ENCODE measurements around the gene GARS1. TPM values are rescaled to one million over a fixed set of nuclear protein-coding genes. Genes with fewer than 3 reads are reported as not detected.
A peak's percentile ranks its signal among the peaks of the same experiment; 100 is the strongest.
"Not testable (repeated sequence)": the region's sequence is repeated elsewhere in the genome, so short reads cannot be mapped to it uniquely, and the experiment has no call there.

GARS1 gene
- total RNA-seq, 4 donors from 2014 or later, result 79.2 to 125 (median 97.3) TPM

- TF ChIP-seq POLR2A (IDR thresholded peaks at IDR 0.05), result no peak
- no peak for TF ChIP-seq CTCF (IDR thresholded peaks at IDR 0.05)
- H3K4me1 ChIP-seq, result peaks cover 0 to 45% (median 14%) of the 10 kb centered on the region in 3 donors
- 70 to 88% methylated on average over 8 of the region's 8 CpGs for WGBS, 2 donors
- no peaks in the 10 kb centered on the region for H3K27me3 ChIP-seq
- peak overlapping the region in 1 of 4 donors; percentile 46 for H3K27ac ChIP-seq
- DNase-seq, result no peak
- H3K4me3 ChIP-seq, result no peak overlapping the region
- H3K9me3 ChIP-seq, result no peaks in the 10 kb centered on the region
- H3K36me3 ChIP-seq, result peaks cover 0 to 54% (median 0%) of the 10 kb centered on the region in 3 donors
- intact Hi-C loops (cut with DNase I), result loop anchor here (10.0 kb wide), 1 partner anchor 398 kb away; no protein-coding TSS in a partner anchor
Observed at GRCh38 chr7:30562909-30563308, 31.8 kb upstream of the GARS1 start.

GRCh38 chr7:30563326-30563942 lies 31.2 kb upstream of the GARS1 start:
- no peak overlapping the region for H3K4me3 ChIP-seq
- no peaks in the 10 kb centered on the region for H3K9me3 ChIP-seq
- no peak for DNase-seq
- TF ChIP-seq CTCF (IDR thresholded peaks at IDR 0.05) (no peak), POLR2A (IDR thresholded peaks at IDR 0.05) (no peak)
- H3K4me1 ChIP-seq, result peaks cover 0 to 45% (median 14%) of the 10 kb centered on the region in 3 donors
- WGBS, 2 donors, result 63 to 72% methylated on average over 15 of the region's 18 CpGs
- H3K36me3 ChIP-seq, result peaks cover 0 to 60% (median 0%) of the 10 kb centered on the region in 3 donors
- intact Hi-C loops (cut with DNase I), result loop anchor here (10.0 kb wide), 1 partner anchor 399 kb away; no protein-coding TSS in a partner anchor
- peak overlapping the region in 1 of 4 donors; percentile 46 for H3K27ac ChIP-seq
- no peaks in the 10 kb centered on the region for H3K27me3 ChIP-seq

DNA sequence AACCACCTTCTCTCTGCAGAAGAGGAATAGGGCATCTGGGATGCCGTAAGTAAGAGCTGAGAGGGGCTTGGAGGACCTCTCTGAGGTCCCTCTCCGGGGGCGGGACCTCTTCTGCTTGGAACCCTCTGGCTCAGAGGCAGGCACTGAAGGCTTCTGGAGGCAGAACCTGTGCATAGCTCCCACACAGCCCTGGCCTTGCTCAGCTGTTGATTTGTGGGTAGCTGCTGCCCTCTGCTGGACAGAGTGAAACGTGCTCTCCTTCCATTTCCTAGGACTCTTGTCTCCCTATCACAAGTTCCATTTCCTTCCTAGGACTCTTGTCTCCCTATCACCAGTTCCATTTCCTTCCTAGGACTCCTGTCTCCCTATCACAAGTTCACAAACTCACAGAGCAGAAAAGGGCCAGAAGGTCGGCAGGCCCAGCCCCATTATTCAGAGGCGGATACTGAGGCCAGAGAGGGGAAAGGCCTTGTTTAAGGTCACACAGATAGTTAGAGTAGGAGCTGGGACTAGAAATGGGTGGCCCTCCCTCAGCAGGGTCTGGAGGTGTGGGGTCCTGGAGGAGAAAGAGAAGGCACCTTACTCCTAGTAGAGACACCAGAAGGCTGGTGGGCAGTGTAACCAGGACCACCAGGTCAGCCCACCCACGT lies 30.3 kb upstream of the GARS1 start:
- Histone ChIP-seq H3K27me3 (no peaks in the 10 kb centered on the region), H3K27ac (no peak overlapping the region), H3K9me3 (no peaks in the 10 kb centered on the region), H3K4me3 (no peak overlapping the region), H3K36me3 (peaks cover 0 to 66% (median 0%) of the 10 kb centered on the region in 3 donors), H3K4me1 (peaks cover 0 to 43% (median 14%) of the 10 kb centered on the region in 3 donors)
- intact Hi-C loops (cut with DNase I), result loop anchor here (10.0 kb wide), 1 partner anchor 400 kb away; no protein-coding TSS in a partner anchor
- WGBS, 2 donors, result 40 to 50% methylated on average over 2 to 5 of the region's 7 CpGs
- TF ChIP-seq CTCF (IDR thresholded peaks at IDR 0.05) (peak; percentile 61 to 91 (median 84)), POLR2A (IDR thresholded peaks at IDR 0.05) (no peak)
- DNase-seq, result no peak

GRCh38 chr7:30566596-30566995 lies 28.1 kb upstream of the GARS1 start:
- no peak for DNase-seq
- TF ChIP-seq POLR2A (IDR thresholded peaks at IDR 0.05), result no peak
- TF ChIP-seq CTCF (IDR thresholded peaks at IDR 0.05), result no peak
- intact Hi-C loops (cut with DNase I), result loop anchor here (10.0 kb wide), 1 partner anchor 402 kb away; no protein-coding TSS in a partner anchor
- no peak overlapping the region for H3K27ac ChIP-seq
- no peaks in the 10 kb centered on the region for H3K27me3 ChIP-seq
- peaks cover 0 to 60% (median 0%) of the 10 kb centered on the region in 3 donors for H3K36me3 ChIP-seq
- WGBS, 2 donors, result 75 to 81% methylated on average over 2 of the region's 2 CpGs
- H3K4me1 ChIP-seq, result peaks cover 0 to 27% (median 14%) of the 10 kb centered on the region in 3 donors
- no peak overlapping the region for H3K4me3 ChIP-seq
- peaks cover 0 to 6% (median 0%) of the 10 kb centered on the region in 3 donors for H3K9me3 ChIP-seq

GRCh38 chr7:30567081-30567480 lies 27.6 kb upstream of the GARS1 start:
- intact Hi-C loops (cut with DNase I), result loop anchor here (10.0 kb wide), 1 partner anchor 402 kb away; no protein-coding TSS in a partner anchor
- WGBS, 2 donors, result 87 to 95% methylated on average over 4 of the region's 4 CpGs
- peaks cover 0 to 56% (median 0%) of the 10 kb centered on the region in 3 donors for H3K36me3 ChIP-seq
- no peak for DNase-seq
- H3K9me3 ChIP-seq, result peaks cover 0 to 6% (median 0%) of the 10 kb centered on the region in 3 donors
- TF ChIP-seq POLR2A (IDR thresholded peaks at IDR 0.05), result no peak
- no peak for TF ChIP-seq CTCF (IDR thresholded peaks at IDR 0.05)
- no peak overlapping the region for H3K4me3 ChIP-seq
- no peak overlapping the region for H3K27ac ChIP-seq
- peaks cover 0 to 28% (median 14%) of the 10 kb centered on the region in 3 donors for H3K4me1 ChIP-seq
- H3K27me3 ChIP-seq, result no peaks in the 10 kb centered on the region

GRCh38 chr7:30570238-30570637 lies 24.4 kb upstream of the GARS1 start:
- H3K4me3 ChIP-seq; DNase-seq; H3K9me3 ChIP-seq; H3K27ac ChIP-seq; intact Hi-C loops (cut with DNase I); H3K27me3 ChIP-seq: not testable (repeated sequence)
- H3K4me1 ChIP-seq, result peaks cover 0 to 16% (median 0%) of the 10 kb centered on the region in 3 donors
- H3K36me3 ChIP-seq, result peaks cover 0 to 66% (median 0%) of the 10 kb centered on the region in 3 donors
- 98 to 100% methylated on average over 4 of the region's 4 CpGs for WGBS, 2 donors
